Gastroesophageal sphincter (tissue), 3 donors: ENCODE data around the gene EPSTI1.

Experiments
- CTCF ChIP-seq, 4 experiments: fragments of 200-600 bp in 2 of 4; fragments of 450-650 bp in 2 of 4; sonication (generic) in 1 of 4; IDR thresholded peaks; one replicate each; pipeline ENCODE4 v1.5.1; 2017 to 2019; ENCODE audit warnings: antibody characterized with exemption in 4 of 4, mild to moderate bottlenecking in 2 of 4, moderate library complexity in 2 of 4
- POLR2AphosphoS5 ChIP-seq: sonication (generic); formaldehyde crosslinking; IDR thresholded peaks from one replicate; pipeline ENCODE4 v1.6.1; 2017; ENCODE audit warnings: antibody characterized with exemption

- TF ChIP-seq CTCF (IDR thresholded peaks at IDR 0.05) (no peak), POLR2AphosphoS5 (no peak)
Measured at GRCh38 chr13:42992764-42993122, 702 bp upstream of the EPSTI1 start.
